Calu3 (cell line): ENCODE measurements around the gene TAF4B. TPM values are rescaled to one million over a fixed set of nuclear protein-coding genes. Genes with fewer than 3 reads are reported as not detected.
"Not testable (repeated sequence)": the region's sequence is repeated elsewhere in the genome, so short reads cannot be mapped to it uniquely, and the experiment has no call there.

Source experiments
- BruUV-seq: library from RNA; stranded (reverse); fragments of 400-500 nt; replicated peaks from 2 replicates; lab custom pipeline; 2021; lab: Mats Ljungman, UMichigan
- CTCF ChIA-PET: fragments of 300-600 bp; sonication (Branson Sonifier 250); formaldehyde crosslinking; loops from one replicate; lab custom pipeline; 2022; ENCODE audit warnings: antibody characterized with exemption; lab: Charles Lee
- DNase-seq: peaks from one replicate; pipeline ENCODE4 v3.0.0; 2022
- H3K27ac Mint-ChIP-seq: one replicate; pipeline ENCODE4 v1.8.0; 2022; ENCODE audit warnings: mixed read lengths; ENCODE audit not compliant: unreplicated experiment
- H3K27me3 Mint-ChIP-seq: one replicate; pipeline ENCODE4 v1.8.0; 2022; ENCODE audit warnings: mixed read lengths; ENCODE audit not compliant: unreplicated experiment
- H3K36me3 Mint-ChIP-seq: one replicate; pipeline ENCODE4 v1.8.0; 2022; ENCODE audit warnings: mild to moderate bottlenecking, moderate library complexity, mixed read lengths; ENCODE audit not compliant: insufficient read depth, unreplicated experiment
- H3K4me1 Mint-ChIP-seq: one replicate; pipeline ENCODE4 v1.8.0; 2022; ENCODE audit warnings: mild to moderate bottlenecking, low read depth, mixed read lengths; ENCODE audit not compliant: unreplicated experiment
- H3K4me3 Mint-ChIP-seq: one replicate; pipeline ENCODE4 v1.8.0; 2022; ENCODE audit warnings: mild to moderate bottlenecking, low read depth, moderate library complexity, mixed read lengths; ENCODE audit not compliant: unreplicated experiment
- H3K9me3 Mint-ChIP-seq: one replicate; pipeline ENCODE4 v1.8.0; 2022; ENCODE audit warnings: low read depth, mixed read lengths; ENCODE audit not compliant: unreplicated experiment
- intact Hi-C: fragments of 100-400 bp; cut with micrococcal nuclease; formaldehyde crosslinking; loops from one replicate; pipeline ENCODE4 v1.10.0; 2022; ENCODE audit not compliant: unreplicated experiment
- total RNA-seq: library from RNA; stranded (reverse); gene quantifications from 2 replicates; pipeline ENCODE4 v1.2.3, GENCODE V29; 2022
- TF ChIP-seq, protein P1 (sequence below): fragments of 200-600 bp; IDR thresholded peaks from one replicate; pipeline ENCODE4 v1.8.0; 2022; ENCODE audit warnings: antibody characterized with exemption; ENCODE audit not compliant: unreplicated experiment

The TAF4B gene
- total RNA-seq, 1 experiment from 2014 or later = 9.6 TPM

- CTCF ChIA-PET = no interaction called here
- TF ChIP-seq, protein P1, sequence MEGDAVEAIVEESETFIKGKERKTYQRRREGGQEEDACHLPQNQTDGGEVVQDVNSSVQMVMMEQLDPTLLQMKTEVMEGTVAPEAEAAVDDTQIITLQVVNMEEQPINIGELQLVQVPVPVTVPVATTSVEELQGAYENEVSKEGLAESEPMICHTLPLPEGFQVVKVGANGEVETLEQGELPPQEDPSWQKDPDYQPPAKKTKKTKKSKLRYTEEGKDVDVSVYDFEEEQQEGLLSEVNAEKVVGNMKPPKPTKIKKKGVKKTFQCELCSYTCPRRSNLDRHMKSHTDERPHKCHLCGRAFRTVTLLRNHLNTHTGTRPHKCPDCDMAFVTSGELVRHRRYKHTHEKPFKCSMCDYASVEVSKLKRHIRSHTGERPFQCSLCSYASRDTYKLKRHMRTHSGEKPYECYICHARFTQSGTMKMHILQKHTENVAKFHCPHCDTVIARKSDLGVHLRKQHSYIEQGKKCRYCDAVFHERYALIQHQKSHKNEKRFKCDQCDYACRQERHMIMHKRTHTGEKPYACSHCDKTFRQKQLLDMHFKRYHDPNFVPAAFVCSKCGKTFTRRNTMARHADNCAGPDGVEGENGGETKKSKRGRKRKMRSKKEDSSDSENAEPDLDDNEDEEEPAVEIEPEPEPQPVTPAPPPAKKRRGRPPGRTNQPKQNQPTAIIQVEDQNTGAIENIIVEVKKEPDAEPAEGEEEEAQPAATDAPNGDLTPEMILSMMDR = no peak
- no peak for DNase-seq
- BruUV-seq = no TSS peak
- Mint-ChIP-seq H3K4me1 (peaks cover 42% of the 10 kb centered on the region), H3K36me3 (peaks cover 6% of the 10 kb centered on the region), H3K27ac (no peak overlapping the region), H3K9me3 (no peaks in the 10 kb centered on the region), H3K4me3 (no peak overlapping the region), H3K27me3 (no peaks in the 10 kb centered on the region)
- intact Hi-C loops = no loop called here
Observed at GRCh38 chr18:26432651-26433424, 206.6 kb downstream of the TAF4B start.

GRCh38 chr18:26434887-26435286, 208.6 kb downstream of the TAF4B start:
- H3K27me3 Mint-ChIP-seq = no peaks in the 10 kb centered on the region
- TF ChIP-seq, protein P1 = no peak
- no TSS peak for BruUV-seq
- peaks cover 6% of the 10 kb centered on the region for H3K36me3 Mint-ChIP-seq
- H3K4me3 Mint-ChIP-seq = no peak overlapping the region
- intact Hi-C loops = no loop called here
- H3K27ac Mint-ChIP-seq = no peak overlapping the region
- DNase-seq = no peak
- CTCF ChIA-PET = no interaction called here
- H3K4me1 Mint-ChIP-seq = peaks cover 32% of the 10 kb centered on the region
- H3K9me3 Mint-ChIP-seq = no peaks in the 10 kb centered on the region

DNA sequence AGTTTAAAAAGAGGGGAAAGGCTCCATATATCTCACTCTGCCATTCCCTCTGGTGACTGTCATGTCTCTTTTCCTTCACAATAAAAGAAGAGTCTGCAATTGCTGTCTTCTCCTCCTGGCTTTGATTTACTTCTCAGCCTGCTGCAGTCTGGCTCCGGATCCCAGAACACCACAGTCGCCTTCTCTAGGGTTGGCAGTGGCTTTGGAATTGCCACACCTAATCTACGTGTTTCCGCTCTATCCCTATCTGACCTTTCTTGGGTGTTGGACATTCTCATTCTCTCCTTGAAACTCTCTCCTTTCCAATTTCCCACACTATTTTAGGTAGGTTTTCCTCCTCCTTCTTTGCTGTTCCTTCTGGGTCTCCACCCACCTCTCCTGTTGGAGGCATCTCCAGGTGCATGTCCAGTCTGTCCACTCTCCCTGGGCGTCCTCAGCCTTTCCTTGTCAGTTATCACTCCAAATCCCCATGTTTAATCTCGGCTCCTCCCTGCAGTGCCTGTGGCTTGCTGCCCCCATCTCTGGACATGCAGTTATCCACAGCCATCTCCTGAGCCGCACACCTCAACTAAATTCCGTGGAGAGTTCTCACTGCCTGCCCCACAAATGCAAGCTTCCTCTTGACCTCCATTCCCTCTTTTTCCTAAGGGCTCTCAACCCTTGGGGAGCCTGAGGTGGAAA, 209.3 kb downstream of the TAF4B start:
- intact Hi-C loops = loop anchor here (2.0 kb wide), 1 partner anchor 45 kb away; no protein-coding TSS in a partner anchor
- no peaks in the 10 kb centered on the region for H3K27me3 Mint-ChIP-seq
- DNase-seq = no peak
- peaks cover 6% of the 10 kb centered on the region for H3K36me3 Mint-ChIP-seq
- no TSS peak for BruUV-seq
- peak overlapping the region; percentile 3 for H3K4me3 Mint-ChIP-seq
- TF ChIP-seq, protein P1 = no peak
- peak overlapping the region; percentile 77 for H3K27ac Mint-ChIP-seq
- H3K4me1 Mint-ChIP-seq = peaks cover 32% of the 10 kb centered on the region
- H3K9me3 Mint-ChIP-seq = no peaks in the 10 kb centered on the region
- CTCF ChIA-PET = interaction anchor here (1.0 to 1.3 kb wide), 2 partner anchors 30 to 45 kb away, joined by 4 to 5 read pairs; no protein-coding TSS in a partner anchor

- Mint-ChIP-seq H3K4me1 (peaks cover 32% of the 10 kb centered on the region), H3K36me3 (peaks cover 6% of the 10 kb centered on the region), H3K27me3 (no peaks in the 10 kb centered on the region), H3K4me3 (peak overlapping the region; percentile 3), H3K9me3 (no peaks in the 10 kb centered on the region), H3K27ac (peak overlapping the region; percentile 77)
- DNase-seq = peak; percentile 50
- TF ChIP-seq, protein P1 = no peak
- intact Hi-C loops = loop anchor here (2.0 kb wide), 1 partner anchor 44 kb away; no protein-coding TSS in a partner anchor
- BruUV-seq = no TSS peak
- CTCF ChIA-PET = interaction anchor here (1.0 to 1.3 kb wide), 2 partner anchors 31 to 44 kb away, joined by 4 to 5 read pairs; no protein-coding TSS in a partner anchor
Observed at GRCh38 chr18:26436176-26437051, 210.2 kb downstream of the TAF4B start.

GRCh38 chr18:26437634-26438033, 211.4 kb downstream of the TAF4B start:
- CTCF ChIA-PET, H3K36me3 Mint-ChIP-seq, H3K27ac Mint-ChIP-seq, H3K9me3 Mint-ChIP-seq, DNase-seq, H3K27me3 Mint-ChIP-seq, H3K4me3 Mint-ChIP-seq, BruUV-seq: not testable (repeated sequence)
- intact Hi-C loops = loop anchor here (2.0 kb wide), 1 partner anchor 43 kb away; no protein-coding TSS in a partner anchor
- peaks cover 30% of the 10 kb centered on the region for H3K4me1 Mint-ChIP-seq
